NCI-H2029 treated with DMSO at 0.1 percent for 48 hours (cell line): ENCODE data around the gene KDM2A.

Source experiments
- DNase-seq: peaks from one replicate; lab custom pipeline; 2025; lab: John Stamatoyannopoulos, UW

The KDM2A gene

DNA sequence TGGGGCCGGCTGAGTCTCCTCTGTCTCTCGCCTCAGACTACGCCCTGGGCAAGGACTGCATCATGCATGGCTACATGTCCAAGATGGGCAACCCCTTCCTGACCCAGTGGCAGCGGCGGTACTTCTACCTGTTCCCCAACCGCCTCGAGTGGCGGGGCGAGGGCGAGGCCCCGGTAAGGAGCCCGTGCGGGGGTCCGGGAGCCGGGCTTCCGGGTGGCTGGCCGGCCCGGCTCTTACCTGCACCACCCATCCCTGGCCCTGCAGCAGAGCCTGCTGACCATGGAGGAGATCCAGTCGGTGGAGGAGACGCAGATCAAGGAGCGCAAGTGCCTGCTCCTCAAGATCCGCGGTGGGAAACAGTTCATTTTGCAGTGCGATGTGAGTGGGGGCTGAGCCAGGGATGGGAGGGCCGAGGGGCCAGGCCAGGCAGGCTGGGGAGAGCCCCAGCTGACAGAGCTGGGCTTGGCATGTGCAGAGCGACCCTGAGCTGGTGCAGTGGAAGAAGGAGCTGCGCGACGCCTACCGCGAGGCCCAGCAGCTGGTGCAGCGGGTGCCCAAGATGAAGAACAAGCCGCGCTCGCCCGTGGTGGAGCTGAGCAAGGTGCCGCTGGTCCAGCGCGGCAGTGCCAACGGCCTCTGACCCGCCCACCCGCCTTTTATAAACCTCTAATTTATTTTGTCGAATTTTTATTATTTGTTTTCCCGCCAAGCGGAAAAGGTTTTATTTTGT is 165.9 kb downstream of the KDM2A start:
- no peak for DNase-seq

DNA sequence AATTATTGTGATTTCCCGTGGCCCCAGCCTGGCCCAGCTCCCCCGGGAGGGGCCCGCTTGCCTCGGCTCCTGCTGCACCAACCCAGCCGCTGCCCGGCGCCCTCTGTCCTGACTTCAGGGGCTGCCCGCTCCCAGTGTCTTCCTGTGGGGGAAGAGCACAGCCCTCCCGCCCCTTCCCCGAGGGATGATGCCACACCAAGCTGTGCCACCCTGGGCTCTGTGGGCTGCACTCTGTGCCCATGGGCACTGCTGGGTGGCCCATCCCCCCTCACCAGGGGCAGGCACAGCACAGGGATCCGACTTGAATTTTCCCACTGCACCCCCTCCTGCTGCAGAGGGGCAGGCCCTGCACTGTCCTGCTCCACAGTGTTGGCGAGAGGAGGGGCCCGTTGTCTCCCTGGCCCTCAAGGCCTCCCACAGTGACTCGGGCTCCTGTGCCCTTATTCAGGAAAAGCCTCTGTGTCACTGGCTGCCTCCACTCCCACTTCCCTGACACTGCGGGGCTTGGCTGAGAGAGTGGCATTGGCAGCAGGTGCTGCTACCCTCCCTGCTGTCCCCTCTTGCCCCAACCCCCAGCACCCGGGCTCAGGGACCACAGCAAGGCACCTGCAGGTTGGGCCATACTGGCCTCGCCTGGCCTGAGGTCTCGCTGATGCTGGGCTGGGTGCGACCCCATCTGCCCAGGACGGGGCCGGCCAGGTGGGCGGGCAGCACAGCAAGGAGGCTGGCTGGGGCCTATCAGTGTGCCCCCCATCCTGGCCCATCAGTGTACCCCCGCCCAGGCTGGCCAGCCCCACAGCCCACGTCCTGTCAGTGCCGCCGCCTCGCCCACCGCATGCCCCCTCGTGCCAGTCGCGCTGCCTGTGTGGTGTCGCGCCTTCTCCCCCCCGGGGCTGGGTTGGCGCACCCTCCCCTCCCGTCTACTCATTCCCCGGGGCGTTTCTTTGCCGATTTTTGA is 166.8 kb downstream of the KDM2A start:
- DNase-seq = no peak

DNA sequence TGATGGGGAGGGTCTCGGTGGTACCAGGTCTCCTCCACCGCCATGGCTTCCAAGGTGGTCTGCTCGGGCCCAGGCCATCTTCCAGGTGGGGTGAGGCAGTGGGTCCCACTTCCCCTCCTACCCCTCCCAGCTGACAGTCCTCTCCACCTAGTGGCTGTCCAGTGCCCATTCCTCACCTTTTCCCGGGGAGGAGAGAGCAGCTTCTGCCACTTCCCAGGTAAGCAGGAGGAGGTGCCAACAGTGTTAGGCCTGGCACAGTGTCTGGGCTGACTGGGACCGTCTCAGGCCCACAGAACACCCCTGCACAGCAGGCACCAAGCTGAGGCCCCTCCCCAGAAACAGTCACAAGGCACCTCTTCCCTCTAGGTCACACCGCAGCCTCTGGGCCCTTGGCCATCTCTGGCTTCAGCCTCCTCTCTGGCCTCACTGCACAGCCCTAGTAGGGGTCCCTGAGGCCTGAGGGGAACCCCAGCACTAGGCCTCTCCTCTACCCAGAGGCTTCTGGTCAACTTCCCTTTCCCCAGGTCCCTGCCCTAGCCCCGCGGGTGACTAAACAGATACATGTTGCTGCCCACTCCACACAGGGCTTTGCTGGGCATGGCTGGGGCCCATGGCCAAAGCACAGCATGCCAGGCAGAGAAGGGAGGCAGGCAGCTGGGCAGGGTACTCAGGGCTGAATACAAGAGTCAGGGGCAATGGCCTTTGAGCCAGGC is 167.7 kb downstream of the KDM2A start:
- DNase-seq = no peak

GRCh38 chr11:67287355-67288197 is 168.5 kb downstream of the KDM2A start:
- no peak for DNase-seq

GRCh38 chr11:67288198-67288451 is 169.1 kb downstream of the KDM2A start:
- DNase-seq = no peak

DNA sequence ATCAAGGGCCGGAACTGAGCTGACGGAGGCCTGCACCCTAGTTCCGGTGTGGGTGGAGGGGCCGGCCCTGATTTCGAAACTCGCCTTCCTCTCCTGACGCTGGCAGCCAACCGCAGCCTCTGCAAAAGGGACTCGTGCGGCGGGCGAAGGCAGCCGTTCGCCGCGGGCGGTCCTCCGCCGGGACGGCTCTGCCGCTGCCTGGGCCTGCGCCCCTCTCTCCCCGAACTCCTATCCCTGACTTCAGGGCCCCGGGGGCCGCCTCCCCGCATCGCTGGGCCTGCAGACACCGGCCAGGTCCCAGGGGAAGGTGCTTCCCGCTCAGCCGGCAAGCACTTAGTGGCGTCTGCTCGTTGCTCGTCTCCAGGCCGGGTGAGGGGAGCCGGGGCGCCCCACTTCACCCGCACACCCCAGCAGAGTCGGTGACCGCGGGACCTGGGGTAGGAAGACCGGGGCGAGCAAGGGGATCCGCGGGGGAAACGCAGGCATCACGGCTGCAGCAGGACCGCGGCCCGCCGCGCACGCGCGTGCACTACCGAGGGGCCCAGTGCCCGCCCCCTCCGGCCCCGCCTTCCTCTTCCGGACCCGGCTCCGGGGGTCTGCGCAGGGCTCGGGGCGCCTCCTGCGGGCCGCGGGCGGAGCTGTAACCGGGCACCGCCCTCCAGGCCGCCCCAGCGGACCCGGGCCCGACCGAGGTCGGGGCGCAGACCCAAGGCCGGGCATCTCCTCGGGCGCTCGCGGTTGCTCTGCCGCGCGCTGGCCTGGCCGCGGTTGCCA is 169.6 kb downstream of the KDM2A start:
- peak; percentile 17 for DNase-seq

DNA sequence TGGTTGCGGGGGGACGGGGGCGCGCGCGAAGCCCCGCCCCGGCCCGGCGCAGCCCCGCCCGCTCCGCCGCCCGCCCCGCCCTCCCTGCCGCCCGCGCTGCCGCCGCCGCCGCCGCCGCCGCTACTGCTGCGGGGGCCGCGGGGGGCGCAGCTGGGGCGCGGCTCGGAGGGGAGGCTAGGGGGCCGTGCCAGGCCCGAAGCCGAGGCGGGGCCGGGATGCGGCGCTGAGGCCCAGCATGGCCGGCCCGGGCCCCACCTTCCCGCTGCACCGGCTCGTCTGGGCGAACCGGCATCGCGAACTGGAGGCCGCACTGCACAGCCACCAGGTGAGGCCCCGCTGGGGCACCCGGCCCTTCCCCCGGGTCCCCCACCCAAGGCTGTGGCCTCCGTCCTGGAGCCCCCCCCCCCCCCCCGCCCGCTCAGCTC is 170.2 kb downstream of the KDM2A start, which contains the start of gene ANKRD13D:
Gene ANKRD13D, plus strand, starts transcription at position 78 of the 425 bp plus-strand sequence. Its CDS starts 158 bp downstream, at position 236.
- DNase-seq = no peak

DNA sequence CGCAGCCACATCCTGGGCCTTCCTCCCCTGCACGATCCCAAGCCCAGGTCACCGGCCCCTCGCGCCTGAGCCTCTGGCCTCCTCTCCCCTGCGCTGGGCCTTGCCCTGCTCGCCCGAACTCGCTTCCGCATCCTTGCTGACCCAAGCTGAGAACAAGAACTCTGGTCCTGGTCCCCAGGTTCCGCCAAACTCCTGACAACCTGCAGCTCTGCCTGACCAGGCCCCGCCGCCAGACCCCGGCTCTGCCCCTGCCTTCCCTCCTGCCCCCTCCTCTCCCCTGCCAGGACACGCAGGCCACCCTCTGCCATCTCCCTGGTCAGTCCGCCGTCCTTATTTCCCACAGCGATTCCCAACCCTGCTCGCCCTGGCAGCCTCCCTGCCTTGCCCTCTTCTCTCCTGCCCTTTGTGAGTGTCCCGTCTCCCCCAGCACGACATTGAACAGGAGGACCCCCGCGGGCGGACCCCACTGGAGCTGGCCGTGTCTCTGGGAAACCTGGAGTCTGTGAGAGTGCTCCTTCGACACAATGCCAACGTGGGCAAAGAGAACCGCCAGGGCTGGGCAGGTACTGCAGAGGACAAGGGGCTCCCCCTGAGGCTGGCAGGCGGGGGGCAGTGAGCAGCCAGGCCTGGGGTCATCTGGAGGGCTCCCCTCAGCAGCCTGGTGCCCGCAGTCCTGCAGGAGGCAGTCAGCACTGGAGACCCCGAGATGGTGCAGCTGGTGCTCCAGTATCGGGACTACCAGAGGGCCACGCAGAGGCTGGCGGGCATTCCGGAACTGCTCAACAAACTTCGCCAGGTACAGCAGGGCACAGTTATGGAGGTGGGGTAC is 170.8 kb downstream of the KDM2A start:
- DNase-seq = no peak

GRCh38 chr11:67290801-67291200 is 171.7 kb downstream of the KDM2A start:
- no peak for DNase-seq

GRCh38 chr11:67291481-67292381 is 172.7 kb downstream of the KDM2A start:
- DNase-seq = no peak

GRCh38 chr11:67292671-67293070 is 173.6 kb downstream of the KDM2A start:
- DNase-seq = no peak

DNA sequence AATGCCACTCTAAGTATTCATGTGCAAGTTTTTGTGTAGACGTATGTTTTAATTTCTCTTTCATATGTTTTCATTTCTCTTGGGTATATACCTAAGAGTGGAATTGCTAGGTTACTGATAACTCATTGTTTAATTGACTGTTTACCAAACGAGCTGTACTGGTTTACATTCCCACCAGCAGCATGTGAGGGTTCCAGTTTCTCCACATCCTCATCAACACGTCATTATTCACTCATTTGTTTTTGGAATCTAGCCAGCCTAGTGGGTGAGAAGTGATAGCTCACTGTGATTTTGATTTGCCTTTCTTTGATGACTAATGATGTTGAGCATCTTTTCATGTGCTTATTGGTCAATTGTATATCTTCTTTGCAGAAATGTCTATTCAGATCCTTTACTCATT is 174.0 kb downstream of the KDM2A start:
- DNase-seq = no peak

DNA sequence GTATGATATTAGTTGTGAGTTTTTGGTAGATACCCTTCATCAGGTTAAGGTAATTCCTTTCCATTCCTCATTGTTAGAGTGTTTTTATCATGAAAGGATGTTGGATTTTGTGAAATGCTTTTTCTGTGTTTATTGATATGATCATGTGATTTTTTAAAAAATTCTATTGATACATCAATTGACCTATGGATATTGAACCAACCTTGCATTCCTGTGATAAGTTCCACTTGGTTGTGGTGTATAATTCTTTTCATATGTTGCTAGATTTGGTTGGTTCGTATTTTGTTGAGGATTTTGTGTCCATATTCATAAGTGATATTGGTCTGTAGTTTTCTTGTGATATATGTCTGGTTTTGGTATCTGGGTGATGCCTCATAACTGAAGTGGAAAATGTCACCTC is 176.8 kb downstream of the KDM2A start:
- DNase-seq = no peak

DNA sequence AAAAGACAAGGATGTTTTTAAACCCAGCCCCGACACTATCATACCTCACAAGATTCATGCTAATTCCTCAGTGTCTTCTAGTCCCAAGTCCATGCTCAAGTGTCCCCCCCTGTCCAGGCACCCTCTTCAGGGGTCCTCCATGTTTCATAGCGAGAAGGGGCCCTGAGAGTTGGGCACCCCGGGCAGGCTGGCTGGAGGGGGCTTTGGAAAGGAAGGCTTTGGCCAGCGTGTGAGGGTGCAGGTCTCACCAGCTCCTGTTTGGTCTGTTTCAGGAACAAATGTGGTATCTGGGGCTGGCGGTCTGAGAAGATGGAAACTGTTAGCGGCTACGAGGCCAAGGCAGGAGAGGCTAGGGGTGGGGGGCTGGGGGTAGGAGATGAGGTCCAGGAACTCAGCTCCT is 179.7 kb downstream of the KDM2A start:
- no peak for DNase-seq

DNA sequence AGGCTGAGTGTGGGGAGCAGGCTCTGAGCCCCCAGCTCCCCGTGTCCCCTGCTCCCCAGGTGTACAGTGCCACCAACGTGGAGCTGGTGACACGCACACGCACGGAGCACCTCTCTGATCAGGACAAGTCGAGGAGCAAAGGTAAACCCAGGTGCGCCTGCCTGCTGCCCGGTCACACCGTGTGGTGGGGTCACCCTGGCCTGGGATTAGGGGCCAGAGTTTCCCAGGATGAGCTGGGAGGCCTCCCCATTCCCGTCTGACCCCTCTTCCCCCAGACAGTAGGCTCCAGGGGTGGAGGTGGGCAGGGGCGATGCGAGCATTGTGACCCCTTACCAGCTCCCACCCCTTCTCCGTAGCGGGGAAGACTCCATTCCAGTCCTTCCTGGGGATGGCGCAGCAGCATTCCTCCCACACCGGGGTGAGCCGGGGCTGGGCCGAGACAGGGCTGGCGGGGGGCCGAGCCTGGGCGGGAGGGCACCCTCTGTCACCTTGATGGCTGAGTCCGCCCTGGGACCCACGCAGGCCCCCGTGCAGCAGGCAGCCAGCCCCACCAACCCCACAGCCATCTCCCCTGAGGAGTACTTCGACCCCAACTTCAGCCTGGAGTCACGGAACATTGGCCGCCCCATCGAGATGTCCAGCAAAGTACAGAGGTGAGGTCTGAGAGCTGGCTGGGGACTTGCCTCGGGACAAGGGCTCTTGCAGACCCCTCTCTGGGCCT is 180.6 kb downstream of the KDM2A start:
- no peak for DNase-seq

GRCh38 chr11:67300256-67300755 is 181.2 kb downstream of the KDM2A start:
- DNase-seq = no peak

- no peak for DNase-seq
Observed at GRCh38 chr11:67300756-67301312, 181.8 kb downstream of the KDM2A start.
